Gastroesophageal sphincter (tissue), 4 donors: ENCODE results near the gene SINHCAF. TPM values are rescaled to one million over a fixed set of nuclear protein-coding genes. Genes with fewer than 3 reads are reported as not detected.

ENCODE experiments used
- ATAC-seq: fragments of 150-250 bp; one replicate; pipeline ENCODE4 v1.9.1; 2016; ENCODE audit warnings: mild to moderate bottlenecking, moderate library complexity
- H3K27ac ChIP-seq, 4 donors: fragments of 200-600 bp; sonication (generic) in 3 of 4; 1 replicate in 3 of 4; 2 replicates in 1 of 4; pipeline ENCODE4 v1.5.1; 2016 to 2019
- H3K27me3 ChIP-seq: fragments of 200-600 bp; sonication (generic); one replicate; pipeline ENCODE4 v1.5.1; 2019
- H3K36me3 ChIP-seq, 2 donors: fragments of 200-600 bp; sonication (generic); one replicate each; pipeline ENCODE4 v1.5.1; 2019; ENCODE audit warnings: control low read depth in 1 of 2
- H3K4me1 ChIP-seq, 3 donors: fragments of 200-600 bp; sonication (generic); 1 replicate in 2 of 3; 2 replicates in 1 of 3; pipeline ENCODE4 v1.5.1; 2016 to 2019; ENCODE audit warnings: control low read depth in 2 of 3
- H3K4me3 ChIP-seq, 2 donors: fragments of 200-600 bp; sonication (generic); one replicate each; pipeline ENCODE4 v1.5.1; 2019; ENCODE audit warnings: mild to moderate bottlenecking in 1 of 2, moderate library complexity in 1 of 2
- H3K9me3 ChIP-seq, 3 donors: fragments of 200-600 bp; sonication (generic); one replicate each; pipeline ENCODE4 v1.5.1; 2017 to 2019; ENCODE audit warnings: control low read depth in 2 of 3
- EP300 ChIP-seq: sonication (generic); formaldehyde crosslinking; IDR thresholded peaks from one replicate; pipeline ENCODE4 v1.6.1; 2017; ENCODE audit warnings: antibody characterized with exemption, mild to moderate bottlenecking
- POLR2A ChIP-seq, 2 donors: fragments of 450-650 bp; IDR thresholded peaks; one replicate each; pipeline ENCODE4 v1.6.1; 2017; ENCODE audit warnings: antibody characterized with exemption in 2 of 2, mild to moderate bottlenecking in 2 of 2, moderate library complexity in 1 of 2
- POLR2AphosphoS5 ChIP-seq: sonication (generic); formaldehyde crosslinking; IDR thresholded peaks from one replicate; pipeline ENCODE4 v1.6.1; 2017; ENCODE audit warnings: antibody characterized with exemption
- WGBS, 2 donors: methylation state at CpG; one replicate each; pipeline ENCODE4 v1.1.5; 2018; ENCODE audit warnings: low coverage in 1 of 2; 5-methylcytosine and 5-hydroxymethylcytosine counted together
- small RNA-seq, 4 donors: library from RNA; depleted of rRNA; stranded (forward); fragments of <200 nt; gene quantifications; one replicate each; pipeline ENCODE3, GENCODE V24; 2016
- total RNA-seq, 4 donors: library from RNA; depleted of rRNA; stranded (reverse); fragments of >200 nt; gene quantifications; one replicate each; pipeline ENCODE4 v1.1.0, GENCODE V29; 2016

SINHCAF gene
- total RNA-seq, 4 donors from 2014 or later = 21.7 to 67.8 (median 25.8) TPM

- Histone ChIP-seq H3K27ac (no peak overlapping the region), H3K27me3 (peaks cover 28% of the 10 kb centered on the region), H3K4me3 (no peak overlapping the region), H3K9me3 (peaks cover 0 to 9% (median 0%) of the 10 kb centered on the region in 3 donors), H3K36me3 (no peaks in the 10 kb centered on the region), H3K4me1 (no peaks in the 10 kb centered on the region)
- 85 to 94% methylated on average over 5 of the region's 11 CpGs for WGBS, 2 donors
- TF ChIP-seq POLR2AphosphoS5 = no peak
- no peak for ATAC-seq
Observed at GRCh38 chr12:31232361-31232965, 93.5 kb downstream of the SINHCAF start.

- Histone ChIP-seq H3K36me3 (no peaks in the 10 kb centered on the region), H3K4me1 (no peaks in the 10 kb centered on the region), H3K4me3 (no peak overlapping the region), H3K9me3 (peaks cover 0 to 9% (median 0%) of the 10 kb centered on the region in 3 donors), H3K27ac (no peak overlapping the region), H3K27me3 (peaks cover 21% of the 10 kb centered on the region)
- WGBS, 2 donors = 75% methylated on average over 1 to 8 of the region's 14 CpGs
- ATAC-seq = no peak
- TF ChIP-seq EP300 (no peak), POLR2A (IDR thresholded peaks at IDR 0.05) (no peak)
Observed at GRCh38 chr12:31231611-31232360, 94.2 kb downstream of the SINHCAF start.

Small RNA genes lying within 50 kb of the gene (small RNA-seq; reads per million reads assigned to genes)
- gene AC024940.4 (0 reads per million in 4 donors), gene AC024940.5 (0 reads per million in 4 donors), gene MREGP1 (0 reads per million in 4 donors), gene RF00026 (0 reads per million in 4 donors)
